NT2/D1 (cell line): ENCODE measurements around the gene KAT14.
"Not testable (repeated sequence)": the region's sequence is repeated elsewhere in the genome, so short reads cannot be mapped to it uniquely, and the experiment has no call there.

Experiments
- SUZ12 ChIP-seq: IDR thresholded peaks from 2 replicates; pipeline ENCODE4 v1.6.1; 2011; ENCODE audit not compliant: insufficient read length, insufficient read depth; ENCODE audit errors: extremely low read depth
- ZNF274 ChIP-seq: IDR thresholded peaks from 2 replicates; pipeline ENCODE4 v1.6.1; 2011; ENCODE audit warnings: mild to moderate bottlenecking, low read depth, low read length

GRCh38 chr20:18180366-18180765 is 42.7 kb downstream of the KAT14 start:
- not testable (repeated sequence) for TF ChIP-seq ZNF274, SUZ12
